ENCODE measurements around the gene CTCFL. TPM values are rescaled to one million over a fixed set of nuclear protein-coding genes. Genes with fewer than 3 reads are reported as not detected.

The CTCFL gene
- total and polyA plus RNA-seq, 2 donors (not counting 3 experiments of a cell fraction or from before 2014, with no cell fraction given), result not detected

- intact Hi-C loops (cut with micrococcal nuclease) (no loop called here), dilution Hi-C loops (cut with MboI; ENCODE audit: extremely low pct_ligation_motif_present, low sequenced_read_pairs) (no loop called here)
- no peaks in the 10 kb centered on the region for H3K4me1 ChIP-seq (ENCODE audit: control insufficient read depth, extremely low read depth, insufficient read depth, low read length)
- H2AFZ ChIP-seq (ENCODE audit: low read depth, low read length), result no peak overlapping the region
- TF ChIP-seq CTCF (IDR thresholded peaks at IDR 0.05; ENCODE audit: extremely low read depth in 1 of 2, insufficient read depth in 1 of 2, low read depth in 1 of 2, low read length in 2 of 2) (no peak), EZH2 (IDR thresholded peaks at IDR 0.05; ENCODE audit: borderline replicate concordance, low read depth, low read length, severe bottlenecking) (no peak), FOS (IDR thresholded peaks at IDR 0.05; ENCODE audit: borderline replicate concordance, insufficient read depth, low read length) (no peak), JUN (IDR thresholded peaks at IDR 0.05; ENCODE audit: borderline replicate concordance, insufficient read depth, insufficient read length, low read depth) (no peak), GATA2 (IDR thresholded peaks at IDR 0.05; ENCODE audit: insufficient read depth, insufficient read length, low read depth, low read length) (no peak), POLR2A (IDR thresholded peaks at IDR 0.05; ENCODE audit: low read depth, low read length) (no peak), POLR2AphosphoS5 (IDR thresholded peaks at IDR 0.05; ENCODE audit: insufficient read depth, low read depth, low read length) (no peak), MYC (IDR thresholded peaks at IDR 0.05; ENCODE audit: low read depth, low read length) (no peak)
- TF ChIP-seq, protein P1, sequence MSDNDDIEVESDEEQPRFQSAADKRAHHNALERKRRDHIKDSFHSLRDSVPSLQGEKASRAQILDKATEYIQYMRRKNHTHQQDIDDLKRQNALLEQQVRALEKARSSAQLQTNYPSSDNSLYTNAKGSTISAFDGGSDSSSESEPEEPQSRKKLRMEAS (IDR thresholded peaks at IDR 0.05; ENCODE audit: insufficient read depth, insufficient read length), result no peak
- H3K27ac ChIP-seq (ENCODE audit: insufficient read depth, low read depth, low read length), result no peak overlapping the region
- no peak overlapping the region for H3K9ac ChIP-seq (replicated peaks; ENCODE audit: extremely low read depth, insufficient read depth, low read length)
- no TSS peak for BruUV-seq (replicated peaks)
- H3K36me3 ChIP-seq (ENCODE audit: control insufficient read depth in 2 of 2, extremely low read depth in 1 of 2, insufficient read depth in 2 of 2, low read length in 2 of 2), result no peaks in the 10 kb centered on the region
- H3K79me2 ChIP-seq (ENCODE audit: control insufficient read depth, insufficient read depth, low read length), result no peaks in the 10 kb centered on the region
- DNase-seq (ENCODE audit: low read depth, low spot score) (no peak), FAIRE-seq (no peak)
- no peaks in the 10 kb centered on the region for H3K27me3 ChIP-seq (ENCODE audit: control insufficient read depth in 2 of 2, insufficient read depth in 2 of 2, low read length in 2 of 2)
- no peaks in the 10 kb centered on the region for H3K9me1 ChIP-seq (replicated peaks; ENCODE audit: control insufficient read depth, extremely low read depth, insufficient read depth, low read length)
- no peak overlapping the region for H3K4me2 ChIP-seq (ENCODE audit: insufficient read depth, low read length)
- CTCF ChIA-PET, result no interaction called here
- POLR2A ChIA-PET, result no interaction called here
- no peak overlapping the region for H3K4me3 ChIP-seq (replicated peaks in 1 of 3; ENCODE audit: insufficient read depth in 1 of 3, low read depth in 1 of 3, low read length in 3 of 3)
- no peaks in the 10 kb centered on the region for H4K20me1 ChIP-seq (replicated peaks; ENCODE audit: control insufficient read depth, extremely low read depth, insufficient read depth, low read length)
- H3K9me3 ChIP-seq (replicated peaks; ENCODE audit: control insufficient read depth, insufficient read depth, low read length), result no peaks in the 10 kb centered on the region
Observed at GRCh38 chr20:57457243-57458095, 67.5 kb downstream of the CTCFL start.

Data from endothelial cell of umbilical vein (primary cell).